Measurements from ENCODE around the gene PLXNB3.

DNA sequence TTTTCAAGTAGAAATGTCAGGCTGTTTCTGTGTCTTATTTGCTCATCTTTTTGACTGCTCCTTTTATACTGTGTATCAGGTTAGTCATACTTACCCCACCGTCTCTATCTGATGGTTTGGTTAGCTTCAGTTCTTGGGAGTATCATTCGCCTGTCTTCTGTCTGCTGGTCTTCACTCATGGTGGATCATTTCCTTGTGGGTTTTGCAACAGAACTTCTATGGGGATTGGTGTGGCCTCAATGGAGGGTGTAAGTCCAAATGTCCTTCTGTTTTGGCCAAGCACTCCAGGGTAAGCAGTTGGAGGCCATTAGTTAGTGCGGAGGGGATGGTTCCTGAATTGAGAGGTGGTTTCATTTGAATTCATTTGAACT, 32.2 kb upstream of the PLXNB3 start:
- TF ChIP-seq CTCF (IDR thresholded peaks at IDR 0.05), result no peak
- TF ChIP-seq EZH2 (IDR thresholded peaks at IDR 0.05), result no peak
- no peak for TF ChIP-seq EZH2phosphoT487 (IDR thresholded peaks at IDR 0.05)
